ENCODE measurements around the gene RPTN.

GRCh38 chr1:152186556-152187285 is 27.7 kb upstream of the RPTN start:
- TF ChIP-seq CTCF (conservative IDR thresholded peaks at IDR 0.05; ENCODE audit: low read depth, low read length) (no peak), RAD21 (IDR thresholded peaks at IDR 0.05; ENCODE audit: low read length) (no peak), POLR2A (IDR thresholded peaks at IDR 0.05; ENCODE audit: low read depth, low read length) (no peak), SMC3 (IDR thresholded peaks at IDR 0.05; ENCODE audit: low read depth, low read length) (no peak), CEBPB (IDR thresholded peaks at IDR 0.05; ENCODE audit: low read depth, low read length) (no peak), RCOR1 (IDR thresholded peaks at IDR 0.05; ENCODE audit: insufficient replicate concordance, low read length) (no peak), RFX5 (IDR thresholded peaks at IDR 0.05; ENCODE audit: low read depth, low read length) (no peak), USF2 (IDR thresholded peaks at IDR 0.05; ENCODE audit: low read depth, low read length) (no peak), BHLHE40 (IDR thresholded peaks at IDR 0.05; ENCODE audit: low read depth, low read length) (no peak), MAFK (IDR thresholded peaks at IDR 0.05; ENCODE audit: low read depth, low read length) (no peak), FOS (IDR thresholded peaks at IDR 0.05; ENCODE audit: low read depth, low read length) (no peak)

Data from IMR-90 (cell line).